Thymus (tissue), 11 donors: Measurements from ENCODE around the gene FBXO36. TPM values are rescaled to one million over a fixed set of nuclear protein-coding genes. Genes with fewer than 3 reads are reported as not detected.
"Not testable (repeated sequence)": the region's sequence is repeated elsewhere in the genome, so short reads cannot be mapped to it uniquely, and the experiment has no call there.

Experiments used
- DNase-seq, 9 donors: peaks; one replicate each; pipeline ENCODE4 v3.0.0-alpha.2; 2013; ENCODE audit warnings: low spot score in 9 of 9, low read depth in 6 of 9, missing footprints in 1 of 9
- H3K27ac ChIP-seq, 2 donors: one replicate each; pipeline ENCODE4 v1.5.1; 2013; ENCODE audit warnings: control low read depth in 1 of 2, low read depth in 1 of 2, low read length in 1 of 2, mild to moderate bottlenecking in 1 of 2, moderate library complexity in 1 of 2
- H3K27me3 ChIP-seq, 2 donors: one replicate each; pipeline ENCODE4 v1.5.1; 2013; ENCODE audit warnings: low read length in 1 of 2; ENCODE audit not compliant: control insufficient read depth in 2 of 2, insufficient read depth in 1 of 2
- H3K36me3 ChIP-seq, 2 donors: one replicate each; pipeline ENCODE4 v1.5.1; 2013; ENCODE audit warnings: low read length in 1 of 2, mild to moderate bottlenecking in 1 of 2, moderate library complexity in 1 of 2; ENCODE audit not compliant: control insufficient read depth in 2 of 2, insufficient read depth in 2 of 2
- H3K4me1 ChIP-seq, 2 donors: one replicate each; pipeline ENCODE4 v1.5.1; 2013; ENCODE audit warnings: low read length in 2 of 2; ENCODE audit not compliant: control insufficient read depth in 2 of 2, insufficient read depth in 2 of 2
- H3K4me3 ChIP-seq, 2 donors: one replicate each; pipeline ENCODE4 v1.5.1; 2013; ENCODE audit warnings: low read length in 2 of 2, control low read depth in 1 of 2, mild to moderate bottlenecking in 1 of 2
- H3K9me3 ChIP-seq, 2 donors: one replicate each; pipeline ENCODE4 v1.5.1; 2013; ENCODE audit warnings: low read length in 1 of 2, mild to moderate bottlenecking in 1 of 2; ENCODE audit not compliant: control insufficient read depth in 2 of 2, insufficient read depth in 1 of 2
- WGBS: extraction: QIAGEN DNeasy Blood & Tissue Kit; methylation state at CpG from one replicate; pipeline ENCODE4 v1.1.7; 2013; 5-methylcytosine and 5-hydroxymethylcytosine counted together
- polyA plus RNA-seq: library from polyadenylated mRNA; stranded (reverse); fragments of 200-250 nt; gene quantifications from one replicate; pipeline ENCODE4 v1.2.3, GENCODE V29; 2013
- total RNA-seq: library from RNA; stranded (reverse); fragments of 120-200 nt; gene quantifications from one replicate; pipeline ENCODE4 v1.2.4, GENCODE V29; 2013
- donor health status: healthy.

The FBXO36 gene
- total and polyA plus RNA-seq, 2 donors: 1.8 to 2.0 TPM

- Histone ChIP-seq H3K4me3 (peak overlapping the region; percentile 84 to 99), H3K27ac (peak overlapping the region; percentile 94 to 99), H3K36me3 (peaks cover 6 to 11% of the 10 kb centered on the region in 2 donors), H3K9me3 (peaks cover 0 to 4% of the 10 kb centered on the region in 2 donors), H3K27me3 (no peaks in the 10 kb centered on the region), H3K4me1 (peaks cover 8 to 10% of the 10 kb centered on the region in 2 donors)
- DNase-seq: peak in 8 of 9 donors; percentile 40 to 77 (median 53)
- WGBS: under 1% methylated on average over 60 of the region's 60 CpGs
These were observed 1.0 kb upstream of the FBXO36 start for GRCh38 chr2:229921101-229921891.

- H3K9me3 ChIP-seq: peaks cover 0 to 4% of the 10 kb centered on the region in 2 donors
- H3K27ac ChIP-seq: peak within 1 kb of the TSS; percentile 94 to 99
- H3K4me3 ChIP-seq: peak within 1 kb of the TSS; percentile 84 to 99
- H3K27me3 ChIP-seq: no peaks in the 10 kb centered on the region
- peaks cover 8 to 10% of the 10 kb centered on the region in 2 donors for H3K4me1 ChIP-seq
- under 1% methylated on average over 49 of the region's 49 CpGs for WGBS
- DNase-seq: peak; percentile 90 to 97 (median 93)
- H3K36me3 ChIP-seq: peaks cover 6 to 11% of the 10 kb centered on the region in 2 donors
These were observed 333 bp upstream of the FBXO36 start, which contains the start of gene TRIP12 for GRCh38 chr2:229921892-229922448. TRIP12 (minus strand) TSS chr2:229922009; CDS start chr2:229880079, 41,930 bp downstream.

GRCh38 chr2:229924541-229924940, 2.2 kb downstream of the FBXO36 start:
- H3K27me3 ChIP-seq, DNase-seq, H3K9me3 ChIP-seq, H3K4me3 ChIP-seq, H3K36me3 ChIP-seq, H3K27ac ChIP-seq: not testable (repeated sequence)
- 97% methylated on average over 10 of the region's 10 CpGs for WGBS
- peaks cover 8 to 10% of the 10 kb centered on the region in 2 donors for H3K4me1 ChIP-seq

GRCh38 chr2:229925201-229925600, 2.9 kb downstream of the FBXO36 start:
- Histone ChIP-seq H3K9me3 (peaks cover 0 to 4% of the 10 kb centered on the region in 2 donors), H3K4me1 (peaks cover 3 to 10% of the 10 kb centered on the region in 2 donors), H3K36me3 (no peaks in the 10 kb centered on the region), H3K4me3 (no peak overlapping the region), H3K27me3 (no peaks in the 10 kb centered on the region), H3K27ac (no peak overlapping the region)
- peak in 1 of 9 donors; percentile 23 for DNase-seq

- 89% methylated on average over 2 of the region's 2 CpGs for WGBS
- Histone ChIP-seq H3K4me1 (peaks cover 0 to 3% of the 10 kb centered on the region in 2 donors), H3K4me3 (no peak overlapping the region), H3K9me3 (no peaks in the 10 kb centered on the region), H3K27me3 (no peaks in the 10 kb centered on the region), H3K27ac (peak overlapping the region in 1 of 2 donors; percentile 7), H3K36me3 (no peaks in the 10 kb centered on the region)
- DNase-seq: peak in 1 of 9 donors; percentile 35
These were observed 5.6 kb downstream of the FBXO36 start for GRCh38 chr2:229927817-229928321.

GRCh38 chr2:229930656-229931055, 8.4 kb downstream of the FBXO36 start:
- no peaks in the 10 kb centered on the region for H3K9me3 ChIP-seq
- no peaks in the 10 kb centered on the region for H3K4me1 ChIP-seq
- WGBS: 70% methylated on average over 7 of the region's 7 CpGs
- DNase-seq: no peak
- H3K4me3 ChIP-seq: no peak overlapping the region
- H3K36me3 ChIP-seq: peaks cover 0 to 2% of the 10 kb centered on the region in 2 donors
- no peaks in the 10 kb centered on the region for H3K27me3 ChIP-seq
- no peak overlapping the region for H3K27ac ChIP-seq

- peaks cover 0 to 2% of the 10 kb centered on the region in 2 donors for H3K9me3 ChIP-seq
- H3K27ac ChIP-seq: no peak overlapping the region
- no peak for DNase-seq
- no peaks in the 10 kb centered on the region for H3K4me1 ChIP-seq
- no peak overlapping the region for H3K4me3 ChIP-seq
- 99% methylated on average over 5 of the region's 5 CpGs for WGBS
- no peaks in the 10 kb centered on the region for H3K27me3 ChIP-seq
- H3K36me3 ChIP-seq: peaks cover 0 to 2% of the 10 kb centered on the region in 2 donors
These were observed 8.9 kb downstream of the FBXO36 start for GRCh38 chr2:229931241-229931640.

- Histone ChIP-seq H3K36me3 (peaks cover 0 to 2% of the 10 kb centered on the region in 2 donors), H3K27me3 (no peaks in the 10 kb centered on the region), H3K4me1 (no peaks in the 10 kb centered on the region), H3K27ac (no peak overlapping the region), H3K9me3 (peaks cover 0 to 8% of the 10 kb centered on the region in 2 donors), H3K4me3 (no peak overlapping the region)
- DNase-seq: no peak
- WGBS: 97% methylated on average over 4 of the region's 4 CpGs
These were observed 15.2 kb downstream of the FBXO36 start for GRCh38 chr2:229937537-229937936.

- H3K27me3 ChIP-seq: no peaks in the 10 kb centered on the region
- H3K4me1 ChIP-seq: no peaks in the 10 kb centered on the region
- DNase-seq: no peak
- WGBS: 96% methylated on average over 8 of the region's 8 CpGs
- H3K9me3 ChIP-seq: peaks cover 0 to 5% of the 10 kb centered on the region in 2 donors
- H3K4me3 ChIP-seq: no peak overlapping the region
- H3K27ac ChIP-seq: no peak overlapping the region
- no peaks in the 10 kb centered on the region for H3K36me3 ChIP-seq
These were observed 20.4 kb downstream of the FBXO36 start for GRCh38 chr2:229942671-229943070.
